ENCODE results near the gene SUPT20HL1. TPM values are rescaled to one million over a fixed set of nuclear protein-coding genes. Genes with fewer than 3 reads are reported as not detected.
"Not testable (repeated sequence)": the region's sequence is repeated elsewhere in the genome, so short reads cannot be mapped to it uniquely, and the experiment has no call there.

Gene SUPT20HL1
- total RNA-seq: not detected

DNA sequence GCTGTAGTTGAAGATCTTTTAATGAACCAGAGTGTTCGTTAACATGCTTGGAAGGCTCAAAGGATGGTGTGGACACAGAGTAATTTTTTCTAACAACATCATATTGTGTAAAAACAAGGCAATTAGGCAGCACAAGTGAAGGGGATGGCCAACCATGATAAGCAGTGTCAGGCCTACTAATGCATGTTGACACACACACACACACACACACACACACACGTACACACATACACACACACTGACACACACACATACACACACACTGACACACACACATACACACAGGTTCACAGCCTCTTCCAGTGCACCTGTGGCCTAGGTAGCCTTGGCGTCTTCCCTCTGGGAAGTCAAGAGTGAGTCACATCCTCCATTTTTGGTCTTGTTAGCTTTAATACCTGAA, at the start of gene SUPT20HL1:
Gene SUPT20HL1 (plus strand): TSS at position 368 of the 400 bp plus-strand sequence. CDS start 2,122 bp downstream, outside the sequence.
- Mint-ChIP-seq H3K36me3 (ENCODE audit: low read depth) (no peaks in the 10 kb centered on the region), H3K27me3 (ENCODE audit: low read depth) (no peaks in the 10 kb centered on the region), H3K27ac (no peak within 1 kb of the TSS), H3K4me1 (ENCODE audit: low read depth) (no peaks in the 10 kb centered on the region), H3K4me3 (no peak within 1 kb of the TSS), H3K9me3 (no peaks in the 10 kb centered on the region)
- no peak for DNase-seq
- intact Hi-C loops (cut with micrococcal nuclease): no loop called here
- CTCF ChIA-PET: no interaction called here

DNA sequence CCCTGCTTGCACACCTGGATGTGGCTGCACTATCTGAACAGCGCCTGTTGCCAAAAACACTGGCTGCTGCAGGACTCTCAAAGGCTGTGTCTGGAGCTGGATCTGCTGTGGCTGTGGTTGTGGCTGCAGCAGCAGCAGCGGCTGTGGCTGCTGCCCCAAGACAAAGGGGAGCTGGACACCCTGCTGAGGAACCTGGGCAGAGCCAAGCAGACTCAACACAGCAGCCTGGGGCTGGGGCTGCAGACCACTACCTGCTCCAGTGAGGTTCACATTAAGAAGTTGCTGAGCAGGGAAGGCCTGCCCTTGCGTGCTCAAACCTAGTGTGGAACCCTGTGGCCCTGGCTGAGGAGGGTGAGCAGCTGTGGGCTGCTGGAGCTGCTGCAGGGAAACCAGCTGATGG, 49.5 kb upstream of the SUPT20HL1 start:
- H3K4me1 Mint-ChIP-seq (ENCODE audit: low read depth); H3K36me3 Mint-ChIP-seq (ENCODE audit: low read depth); CTCF ChIA-PET; intact Hi-C loops (cut with micrococcal nuclease); H3K27me3 Mint-ChIP-seq (ENCODE audit: low read depth); H3K4me3 Mint-ChIP-seq; DNase-seq; H3K9me3 Mint-ChIP-seq; H3K27ac Mint-ChIP-seq: not testable (repeated sequence)

DNA sequence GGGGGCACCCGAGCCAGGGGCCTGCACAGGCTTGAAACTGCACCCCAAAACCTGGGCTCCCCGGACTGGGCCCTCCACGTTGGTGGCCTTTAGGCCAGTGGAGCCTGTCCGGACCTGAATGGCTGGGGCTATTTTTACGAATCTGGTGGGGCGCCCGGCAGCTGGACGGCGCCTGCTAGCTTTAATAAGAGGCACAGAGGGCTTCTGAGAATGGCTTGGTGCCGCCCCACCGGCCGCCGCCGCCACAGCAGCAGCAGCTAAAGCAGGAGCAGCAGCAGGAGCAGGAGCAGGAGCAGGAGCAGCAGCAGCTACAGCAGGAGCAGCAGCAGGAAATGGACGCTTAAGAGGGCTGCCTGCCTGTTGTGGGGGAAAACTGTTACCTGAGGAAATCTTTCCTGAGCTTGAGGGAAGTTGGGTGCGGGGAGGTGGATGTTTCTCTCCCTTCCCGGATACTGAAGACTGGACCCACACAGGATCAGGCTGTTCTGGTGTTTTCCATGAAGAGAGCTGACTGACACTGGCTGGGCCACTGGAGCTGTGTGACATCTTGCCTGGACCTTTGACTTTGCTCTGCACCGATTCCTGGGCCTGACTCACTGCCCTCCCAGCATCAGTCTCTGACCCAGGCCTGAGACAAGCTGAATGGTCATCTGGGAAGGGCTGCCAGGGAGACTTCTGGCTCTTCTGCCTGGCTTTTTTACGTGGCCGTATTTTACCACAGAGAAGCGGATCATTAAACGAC, 48.8 kb upstream of the SUPT20HL1 start:
- H3K36me3 Mint-ChIP-seq (ENCODE audit: low read depth); H3K4me3 Mint-ChIP-seq; H3K27me3 Mint-ChIP-seq (ENCODE audit: low read depth); DNase-seq; intact Hi-C loops (cut with micrococcal nuclease); CTCF ChIA-PET; H3K4me1 Mint-ChIP-seq (ENCODE audit: low read depth); H3K9me3 Mint-ChIP-seq; H3K27ac Mint-ChIP-seq: not testable (repeated sequence)

DNA sequence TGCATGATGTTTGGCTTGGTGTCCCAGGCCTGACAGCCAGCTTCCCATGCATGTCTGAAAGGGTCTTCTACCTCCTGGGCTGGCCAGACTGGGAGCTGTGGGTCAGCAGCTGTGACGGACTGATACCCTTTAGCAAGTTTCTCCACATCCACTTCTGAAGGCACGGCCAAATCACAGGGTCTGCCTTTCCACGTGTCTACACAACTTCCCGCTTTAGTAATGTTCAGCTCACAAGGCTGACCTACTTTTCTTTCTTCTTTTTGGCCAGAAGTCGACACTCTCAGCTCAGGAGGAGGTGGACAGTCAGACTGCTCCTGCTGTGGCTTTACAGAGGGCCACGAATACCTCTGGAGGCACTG, 48.2 kb upstream of the SUPT20HL1 start:
- H3K4me1 Mint-ChIP-seq (ENCODE audit: low read depth); CTCF ChIA-PET; H3K9me3 Mint-ChIP-seq; H3K27me3 Mint-ChIP-seq (ENCODE audit: low read depth); H3K36me3 Mint-ChIP-seq (ENCODE audit: low read depth); intact Hi-C loops (cut with micrococcal nuclease); DNase-seq; H3K4me3 Mint-ChIP-seq; H3K27ac Mint-ChIP-seq: not testable (repeated sequence)

DNA sequence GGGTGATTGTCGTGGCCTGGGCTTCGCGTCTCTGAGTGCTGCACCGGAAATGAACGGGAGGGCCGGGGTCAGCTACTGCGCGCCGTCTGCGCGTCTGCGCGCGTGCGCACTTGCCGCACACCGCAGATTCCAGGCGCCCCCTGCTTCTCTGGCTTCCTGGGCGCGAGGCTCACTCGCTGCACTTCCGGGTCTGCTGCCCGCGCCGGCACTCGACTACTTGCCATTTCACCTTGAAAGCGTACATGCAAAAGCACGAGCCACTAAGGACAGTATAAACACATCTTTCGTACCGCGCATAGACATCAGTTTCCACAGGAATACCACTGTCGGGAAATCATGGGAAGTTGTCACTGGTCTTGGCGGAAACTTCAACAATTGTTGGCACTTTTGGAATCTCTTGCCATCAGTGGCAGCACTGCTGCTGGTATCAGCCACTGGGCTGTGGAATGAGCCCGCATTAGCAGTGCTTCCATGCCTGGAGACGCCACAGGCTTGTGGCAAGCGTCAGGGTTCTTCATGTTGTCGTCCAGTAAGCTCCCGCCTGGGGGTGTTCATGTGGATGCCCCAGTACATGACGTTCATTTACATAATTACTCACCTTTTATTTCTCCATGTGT, 46.3 kb upstream of the SUPT20HL1 start, which contains the start of gene SUPT20HL2:
Gene SUPT20HL2 (minus strand): TSS at position 51 of the 617 bp plus-strand sequence. CDS start 754 bp downstream, outside the sequence.
- CTCF ChIA-PET: no interaction called here
- H3K4me1 Mint-ChIP-seq (ENCODE audit: low read depth): no peaks in the 10 kb centered on the region
- no peak within 1 kb of the TSS for H3K4me3 Mint-ChIP-seq
- H3K27me3 Mint-ChIP-seq (ENCODE audit: low read depth): no peaks in the 10 kb centered on the region
- H3K27ac Mint-ChIP-seq: no peak within 1 kb of the TSS
- intact Hi-C loops (cut with micrococcal nuclease): no loop called here
- no peaks in the 10 kb centered on the region for H3K36me3 Mint-ChIP-seq (ENCODE audit: low read depth)
- no peak for DNase-seq
- H3K9me3 Mint-ChIP-seq: no peaks in the 10 kb centered on the region

DNA sequence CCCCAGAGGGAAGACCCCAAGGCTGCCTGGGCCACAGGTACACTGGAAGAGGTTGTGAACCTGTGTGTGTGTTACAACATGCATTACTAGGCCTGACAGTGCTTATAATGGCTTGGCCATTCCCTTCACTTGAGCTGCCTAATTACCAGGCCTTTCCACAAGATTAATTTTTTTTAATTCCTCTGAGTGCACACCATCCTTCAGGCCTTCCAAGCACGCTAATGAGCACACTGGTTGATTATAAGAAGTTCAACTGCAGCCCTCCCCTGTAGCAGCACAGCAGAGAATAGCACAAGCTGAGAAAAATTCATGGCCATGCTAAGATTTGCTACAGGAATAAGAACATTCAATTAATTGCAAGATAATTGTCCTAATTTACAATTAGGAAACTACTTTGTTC, 44.3 kb upstream of the SUPT20HL1 start:
- no peak for DNase-seq
- H3K27me3 Mint-ChIP-seq (ENCODE audit: low read depth): peaks cover 2% of the 10 kb centered on the region
- no peaks in the 10 kb centered on the region for H3K9me3 Mint-ChIP-seq
- no peak overlapping the region for H3K4me3 Mint-ChIP-seq
- intact Hi-C loops (cut with micrococcal nuclease): no loop called here
- CTCF ChIA-PET: no interaction called here
- no peaks in the 10 kb centered on the region for H3K4me1 Mint-ChIP-seq (ENCODE audit: low read depth)
- no peak overlapping the region for H3K27ac Mint-ChIP-seq
- H3K36me3 Mint-ChIP-seq (ENCODE audit: low read depth): no peaks in the 10 kb centered on the region

DNA sequence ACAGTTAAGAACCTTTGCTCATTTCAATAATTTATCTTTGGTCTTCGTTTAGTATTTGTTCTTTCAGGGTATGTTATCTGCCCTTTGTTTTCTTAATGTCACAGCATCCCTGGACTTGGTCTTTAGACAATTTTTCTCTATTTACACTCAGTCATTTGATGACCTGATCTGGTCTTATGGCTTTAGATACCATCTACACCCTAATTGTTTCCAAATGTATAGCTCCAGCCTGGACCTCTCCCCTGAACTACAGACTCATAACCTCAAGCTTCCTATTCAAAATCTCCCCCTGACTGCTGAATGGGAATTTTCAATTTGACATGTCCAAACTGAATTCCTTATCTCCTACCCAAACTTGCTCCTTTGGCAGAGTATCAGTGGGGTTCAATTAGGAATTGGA, 42.9 kb upstream of the SUPT20HL1 start:
- H3K4me1 Mint-ChIP-seq (ENCODE audit: low read depth): no peaks in the 10 kb centered on the region
- no peaks in the 10 kb centered on the region for H3K9me3 Mint-ChIP-seq
- DNase-seq: no peak
- no peak overlapping the region for H3K27ac Mint-ChIP-seq
- no peak overlapping the region for H3K4me3 Mint-ChIP-seq
- H3K27me3 Mint-ChIP-seq (ENCODE audit: low read depth): peaks cover 2% of the 10 kb centered on the region
- CTCF ChIA-PET: no interaction called here
- intact Hi-C loops (cut with micrococcal nuclease): no loop called here
- no peaks in the 10 kb centered on the region for H3K36me3 Mint-ChIP-seq (ENCODE audit: low read depth)

DNA sequence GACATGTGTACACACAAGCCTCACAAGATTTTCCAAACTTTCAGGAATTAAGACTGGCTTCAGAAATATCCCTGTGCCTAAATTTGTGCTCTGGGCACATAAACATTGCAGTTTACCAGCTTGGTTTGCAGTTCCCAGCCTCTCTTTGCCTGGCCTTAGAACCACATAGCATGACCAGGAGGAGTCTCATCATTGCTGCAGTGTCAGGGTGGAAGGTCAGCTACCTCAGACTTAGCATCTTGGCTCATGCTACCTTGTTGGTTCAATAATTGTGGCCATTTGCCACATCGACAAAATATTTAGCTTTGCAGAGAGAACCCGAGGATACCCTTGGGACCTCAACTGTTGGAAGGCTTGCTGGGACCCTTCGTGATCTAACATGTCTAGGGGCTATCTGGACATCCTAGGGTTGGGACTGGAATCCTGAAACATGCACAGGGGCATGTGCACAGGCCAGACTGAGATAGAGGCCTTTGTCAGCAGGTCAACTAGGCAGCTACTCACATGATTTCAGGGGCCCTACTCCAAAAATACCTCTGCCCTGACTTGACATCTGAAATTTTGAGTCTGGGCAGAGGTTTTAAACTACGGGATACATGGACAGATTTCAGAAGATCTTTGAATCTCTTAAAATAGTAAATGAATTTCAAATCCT, 38.6 kb upstream of the SUPT20HL1 start:
- Mint-ChIP-seq H3K27ac (no peak overlapping the region), H3K4me3 (no peak overlapping the region), H3K9me3 (no peaks in the 10 kb centered on the region), H3K27me3 (ENCODE audit: low read depth) (peaks cover 10% of the 10 kb centered on the region), H3K36me3 (ENCODE audit: low read depth) (no peaks in the 10 kb centered on the region), H3K4me1 (ENCODE audit: low read depth) (no peaks in the 10 kb centered on the region)
- no peak for DNase-seq
- CTCF ChIA-PET: no interaction called here
- intact Hi-C loops (cut with micrococcal nuclease): no loop called here

DNA sequence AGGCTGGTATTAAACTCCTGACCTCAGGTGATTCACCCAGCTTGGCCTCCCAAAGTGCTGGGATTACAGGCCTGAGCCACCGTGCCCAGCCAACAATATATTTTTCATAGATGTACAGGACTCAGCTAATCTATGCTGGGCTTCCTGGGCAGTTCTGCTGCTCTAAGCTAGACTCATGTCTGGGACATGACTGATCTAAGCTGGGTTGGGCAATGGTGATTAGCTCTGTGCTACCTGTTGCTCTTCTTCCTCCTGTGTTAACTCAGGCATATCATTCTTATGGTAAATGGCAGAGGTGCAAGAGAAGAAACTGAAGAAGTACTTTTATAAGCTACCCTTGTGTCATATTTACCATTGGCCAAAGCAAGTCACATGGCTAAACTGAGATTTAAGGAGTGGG, 35.2 kb upstream of the SUPT20HL1 start:
- intact Hi-C loops (cut with micrococcal nuclease): no loop called here
- no peak overlapping the region for H3K27ac Mint-ChIP-seq
- H3K9me3 Mint-ChIP-seq: no peaks in the 10 kb centered on the region
- H3K4me3 Mint-ChIP-seq: no peak overlapping the region
- DNase-seq: no peak
- no peaks in the 10 kb centered on the region for H3K36me3 Mint-ChIP-seq (ENCODE audit: low read depth)
- CTCF ChIA-PET: interaction anchor here (1.1 kb wide), 1 partner anchor 66 kb away, joined by 4 read pairs; no protein-coding TSS in a partner anchor
- H3K4me1 Mint-ChIP-seq (ENCODE audit: low read depth): no peaks in the 10 kb centered on the region
- H3K27me3 Mint-ChIP-seq (ENCODE audit: low read depth): peaks cover 8% of the 10 kb centered on the region

DNA sequence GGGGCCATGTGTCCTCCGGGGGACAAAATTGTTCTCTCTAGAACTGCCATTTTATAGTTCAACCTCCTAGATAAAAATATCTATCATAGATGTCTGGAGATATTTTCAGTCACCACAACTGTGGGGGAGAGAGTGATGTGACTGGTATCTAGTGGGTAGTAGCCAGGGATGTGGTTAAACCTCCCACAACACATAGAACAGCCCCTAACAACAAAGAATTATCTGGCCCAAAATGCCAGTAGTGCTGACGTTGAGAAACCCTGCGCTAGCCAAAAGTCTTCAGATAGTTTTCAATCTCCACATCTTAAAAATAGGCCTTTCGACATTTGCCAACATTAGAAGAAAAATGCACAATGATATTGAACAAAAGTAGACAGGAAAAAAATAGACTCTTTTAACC, 27.6 kb upstream of the SUPT20HL1 start:
- Mint-ChIP-seq H3K27me3 (ENCODE audit: low read depth) (no peaks in the 10 kb centered on the region), H3K36me3 (ENCODE audit: low read depth) (no peaks in the 10 kb centered on the region), H3K4me3 (no peak overlapping the region), H3K27ac (no peak overlapping the region), H3K9me3 (peaks cover 2% of the 10 kb centered on the region), H3K4me1 (ENCODE audit: low read depth) (no peaks in the 10 kb centered on the region)
- intact Hi-C loops (cut with micrococcal nuclease): no loop called here
- no peak for DNase-seq
- CTCF ChIA-PET: no interaction called here

DNA sequence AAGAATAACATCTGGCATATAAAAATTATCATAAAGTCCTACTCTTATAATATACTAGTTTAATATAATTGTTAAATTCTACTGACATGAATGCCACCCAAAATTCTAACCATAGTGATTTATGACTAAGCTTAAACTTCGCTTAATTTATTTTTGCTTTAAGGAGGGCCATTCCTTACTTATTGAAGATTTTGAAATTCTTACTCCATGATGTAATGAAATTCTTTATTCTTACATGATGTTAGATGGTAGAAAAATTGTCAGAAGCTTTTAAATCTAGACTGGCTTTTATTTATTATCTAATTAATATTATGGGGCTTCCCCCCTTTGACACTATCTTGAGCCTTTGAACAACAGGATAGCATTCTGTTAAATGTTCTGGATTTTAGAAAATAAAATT, 27.1 kb upstream of the SUPT20HL1 start:
- Mint-ChIP-seq H3K9me3 (peaks cover 2% of the 10 kb centered on the region), H3K4me1 (ENCODE audit: low read depth) (no peaks in the 10 kb centered on the region), H3K27me3 (ENCODE audit: low read depth) (no peaks in the 10 kb centered on the region), H3K36me3 (ENCODE audit: low read depth) (no peaks in the 10 kb centered on the region), H3K27ac (no peak overlapping the region), H3K4me3 (no peak overlapping the region)
- DNase-seq: no peak
- CTCF ChIA-PET: no interaction called here
- intact Hi-C loops (cut with micrococcal nuclease): no loop called here

DNA sequence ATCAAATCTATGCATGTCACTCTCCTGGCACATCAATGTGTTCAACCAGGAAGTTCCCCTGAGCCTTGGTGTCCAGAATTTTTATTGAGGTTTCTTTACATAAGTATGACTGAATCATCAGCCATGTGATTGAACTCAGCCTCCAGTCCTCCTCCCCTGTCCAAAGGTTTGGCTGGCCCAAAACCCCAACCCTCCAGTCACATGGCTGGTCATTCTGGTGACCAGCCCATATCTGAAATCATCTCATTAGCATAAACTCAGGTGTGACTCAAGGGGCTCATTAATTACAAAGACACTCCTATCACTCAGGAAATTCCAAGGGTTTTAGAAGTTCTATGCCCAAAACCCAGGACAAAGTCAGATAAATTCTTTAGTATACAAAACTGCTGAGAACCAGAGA, 26.0 kb upstream of the SUPT20HL1 start:
- peaks cover 2% of the 10 kb centered on the region for H3K9me3 Mint-ChIP-seq
- CTCF ChIA-PET: no interaction called here
- H3K4me1 Mint-ChIP-seq (ENCODE audit: low read depth): no peaks in the 10 kb centered on the region
- H3K4me3 Mint-ChIP-seq: no peak overlapping the region
- no peak overlapping the region for H3K27ac Mint-ChIP-seq
- no peaks in the 10 kb centered on the region for H3K36me3 Mint-ChIP-seq (ENCODE audit: low read depth)
- no peaks in the 10 kb centered on the region for H3K27me3 Mint-ChIP-seq (ENCODE audit: low read depth)
- intact Hi-C loops (cut with micrococcal nuclease): no loop called here
- no peak for DNase-seq

DNA sequence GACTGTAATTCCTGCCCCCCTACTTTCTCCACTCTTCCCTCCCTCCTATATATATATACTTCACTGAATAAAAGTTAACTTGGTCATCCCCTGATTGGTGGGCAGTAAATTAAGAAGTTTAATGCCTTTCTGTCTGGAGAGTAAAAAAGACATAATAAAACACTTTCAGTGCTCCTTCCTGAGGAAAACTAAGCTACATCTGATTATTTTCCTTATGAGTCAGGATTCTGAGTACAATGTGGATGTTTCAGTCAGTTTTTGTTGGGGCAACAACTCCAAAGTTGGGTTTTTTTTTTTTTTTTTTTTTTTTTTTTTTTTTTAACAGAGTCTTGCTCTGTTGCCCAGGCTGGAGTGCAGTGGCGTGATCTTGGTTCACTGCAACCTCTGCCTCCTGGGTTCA, 24.6 kb upstream of the SUPT20HL1 start:
- H3K36me3 Mint-ChIP-seq (ENCODE audit: low read depth): no peaks in the 10 kb centered on the region
- CTCF ChIA-PET: no interaction called here
- H3K4me1 Mint-ChIP-seq (ENCODE audit: low read depth): no peaks in the 10 kb centered on the region
- H3K27ac Mint-ChIP-seq: no peak overlapping the region
- H3K4me3 Mint-ChIP-seq: no peak overlapping the region
- no peak for DNase-seq
- H3K9me3 Mint-ChIP-seq: peaks cover 2% of the 10 kb centered on the region
- H3K27me3 Mint-ChIP-seq (ENCODE audit: low read depth): no peaks in the 10 kb centered on the region
- intact Hi-C loops (cut with micrococcal nuclease): no loop called here

Measured in activated naive CD4-positive, alpha-beta T cell treated with anti-CD3 and anti-CD28 coated beads for 36 hours (primary cell).